NCI-H1930 (cell line): ENCODE data around the gene EFNB3.

Experiments
- DNase-seq, 2 experiments: peaks; one replicate each; lab custom pipeline; 2025; lab: John Stamatoyannopoulos, UW

Gene EFNB3

GRCh38 chr17:7717756-7718350 is 12.9 kb downstream of the EFNB3 start:
- DNase-seq = no peak

GRCh38 chr17:7719661-7720060 is 14.7 kb downstream of the EFNB3 start:
- no peak for DNase-seq

- DNase-seq = no peak
Observed at GRCh38 chr17:7720125-7720524, 15.1 kb downstream of the EFNB3 start.

GRCh38 chr17:7721612-7722011 is 16.6 kb downstream of the EFNB3 start:
- DNase-seq = no peak

GRCh38 chr17:7727886-7728285 is 22.9 kb downstream of the EFNB3 start:
- DNase-seq = no peak

GRCh38 chr17:7729816-7730215 is 24.8 kb downstream of the EFNB3 start:
- no peak for DNase-seq

GRCh38 chr17:7732981-7733539 is 28.1 kb downstream of the EFNB3 start:
- DNase-seq = no peak

- no peak for DNase-seq
Observed at GRCh38 chr17:7737601-7738000, 32.6 kb downstream of the EFNB3 start.

GRCh38 chr17:7739746-7740145 is 34.7 kb downstream of the EFNB3 start:
- DNase-seq = no peak

GRCh38 chr17:7740481-7741001 is 35.5 kb downstream of the EFNB3 start:
- DNase-seq = no peak

GRCh38 chr17:7742729-7743128 is 37.7 kb downstream of the EFNB3 start:
- no peak for DNase-seq

GRCh38 chr17:7744416-7744815 is 39.4 kb downstream of the EFNB3 start:
- no peak for DNase-seq

- no peak for DNase-seq
Observed at GRCh38 chr17:7745748-7746470, 40.9 kb downstream of the EFNB3 start.

GRCh38 chr17:7747635-7748071 is 42.7 kb downstream of the EFNB3 start:
- no peak for DNase-seq

- no peak for DNase-seq
Observed at GRCh38 chr17:7748076-7748775, 43.2 kb downstream of the EFNB3 start.

GRCh38 chr17:7750321-7750821 is 45.4 kb downstream of the EFNB3 start:
- no peak for DNase-seq

GRCh38 chr17:7754656-7755055 is 49.7 kb downstream of the EFNB3 start:
- DNase-seq = no peak

- no peak for DNase-seq
Observed at GRCh38 chr17:7755095-7755890, 50.3 kb downstream of the EFNB3 start.

GRCh38 chr17:7756968-7757367 is 52.0 kb downstream of the EFNB3 start:
- DNase-seq = no peak
